Effector memory CD4-positive, alpha-beta T cell (primary cell): ENCODE data around the gene ISX.

Experiments used
- DNase-seq, 3 donors: peaks; one replicate each; pipeline ENCODE4 v3.0.0-alpha.2; 2020
- H3K27ac ChIP-seq: 2 replicates; pipeline ENCODE4 v1.7.0; 2013; ENCODE audit warnings: mild to moderate bottlenecking, low read length, moderate library complexity; ENCODE audit not compliant: insufficient read depth, poor library complexity, severe bottlenecking
- H3K27me3 ChIP-seq: replicated peaks from 2 replicates; pipeline ENCODE4 v1.7.0; 2013; ENCODE audit warnings: mild to moderate bottlenecking, low read length; ENCODE audit not compliant: insufficient read depth, control insufficient read depth, poor library complexity, severe bottlenecking
- H3K36me3 ChIP-seq: 2 replicates; pipeline ENCODE4 v1.7.0; 2013; ENCODE audit warnings: mild to moderate bottlenecking, low read length, moderate library complexity; ENCODE audit not compliant: control insufficient read depth, insufficient read depth
- H3K4me1 ChIP-seq: 2 replicates; pipeline ENCODE4 v1.7.0; 2013; ENCODE audit warnings: low read length, mild to moderate bottlenecking; ENCODE audit not compliant: control insufficient read depth, insufficient read depth, poor library complexity, severe bottlenecking
- H3K4me3 ChIP-seq: 2 replicates; pipeline ENCODE4 v1.7.0; 2013; ENCODE audit warnings: low read length, low read depth, mild to moderate bottlenecking; ENCODE audit not compliant: insufficient read depth, poor library complexity, severe bottlenecking
- H3K9me3 ChIP-seq: 2 replicates; pipeline ENCODE4 v1.7.0; 2013; ENCODE audit warnings: mild to moderate bottlenecking, low read length, moderate library complexity; ENCODE audit not compliant: control insufficient read depth

ISX gene

DNA sequence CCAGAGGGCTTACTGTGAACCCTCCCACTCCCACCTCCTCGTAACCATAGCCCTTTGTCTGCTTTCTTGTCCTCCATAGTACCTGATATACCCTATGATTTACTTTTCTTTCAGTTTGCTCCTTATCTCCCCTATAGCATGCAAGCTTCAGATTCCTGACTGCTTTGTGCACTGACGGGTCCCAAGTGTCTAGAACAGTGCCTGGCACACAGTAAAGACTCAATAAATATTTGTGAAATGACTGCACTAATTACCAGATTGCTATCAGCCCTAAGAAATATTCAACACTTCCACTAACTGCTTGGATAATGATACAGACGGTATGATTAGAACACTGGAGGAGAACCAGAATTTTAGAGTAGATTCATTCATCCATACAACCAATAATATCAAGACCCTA lies 33.0 kb downstream of the ISX start:
- Histone ChIP-seq H3K27ac (no peak overlapping the region), H3K4me1 (no peaks in the 10 kb centered on the region), H3K4me3 (no peak overlapping the region), H3K36me3 (no peaks in the 10 kb centered on the region), H3K27me3 (no peaks in the 10 kb centered on the region), H3K9me3 (no peaks in the 10 kb centered on the region)
- no peak for DNase-seq

DNA sequence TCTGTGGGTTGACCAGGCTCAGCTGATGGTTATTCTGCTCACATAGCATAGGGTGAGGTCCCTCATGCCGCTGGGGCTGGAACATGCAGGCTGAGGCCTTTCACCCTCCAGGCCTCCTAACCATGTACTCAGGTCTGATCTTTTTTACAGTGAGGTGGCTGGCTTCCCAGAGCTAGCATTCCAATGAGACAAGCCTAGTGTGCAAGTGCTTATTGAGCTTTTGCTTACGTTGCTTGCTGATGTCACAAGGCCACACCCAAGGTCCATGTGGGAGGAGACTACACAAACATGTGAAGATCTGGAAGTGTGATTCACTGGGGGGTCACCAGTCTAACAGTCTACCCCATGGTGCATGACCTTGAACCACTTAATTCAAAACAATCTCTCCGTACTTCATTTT lies 33.9 kb downstream of the ISX start:
- Histone ChIP-seq H3K36me3 (no peaks in the 10 kb centered on the region), H3K27me3 (no peaks in the 10 kb centered on the region), H3K4me3 (no peak overlapping the region), H3K9me3 (no peaks in the 10 kb centered on the region), H3K4me1 (no peaks in the 10 kb centered on the region), H3K27ac (no peak overlapping the region)
- no peak for DNase-seq

DNA sequence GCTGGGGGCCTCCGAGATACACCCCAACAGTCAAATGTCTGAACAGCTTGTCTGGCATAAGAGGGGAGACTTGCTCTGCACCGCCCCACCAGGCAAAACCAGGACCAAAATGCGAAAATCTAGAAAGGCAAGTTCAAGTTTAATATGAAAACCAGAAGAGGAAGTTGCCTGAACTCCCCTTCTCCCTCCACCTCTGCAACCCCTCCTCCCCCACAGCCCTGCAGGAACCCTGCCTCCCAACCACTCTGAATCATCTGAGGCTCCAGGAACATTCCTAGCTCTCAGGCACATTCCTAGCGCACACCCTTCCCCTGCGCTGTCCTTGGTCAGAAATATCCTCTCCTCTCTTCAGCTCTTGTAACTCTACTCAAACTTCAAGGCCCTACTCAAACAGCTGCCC lies 36.7 kb downstream of the ISX start:
- H3K27ac ChIP-seq, result no peak overlapping the region
- H3K4me1 ChIP-seq, result no peaks in the 10 kb centered on the region
- H3K36me3 ChIP-seq, result no peaks in the 10 kb centered on the region
- no peak for DNase-seq
- H3K27me3 ChIP-seq, result no peaks in the 10 kb centered on the region
- no peaks in the 10 kb centered on the region for H3K9me3 ChIP-seq
- H3K4me3 ChIP-seq, result no peak overlapping the region

DNA sequence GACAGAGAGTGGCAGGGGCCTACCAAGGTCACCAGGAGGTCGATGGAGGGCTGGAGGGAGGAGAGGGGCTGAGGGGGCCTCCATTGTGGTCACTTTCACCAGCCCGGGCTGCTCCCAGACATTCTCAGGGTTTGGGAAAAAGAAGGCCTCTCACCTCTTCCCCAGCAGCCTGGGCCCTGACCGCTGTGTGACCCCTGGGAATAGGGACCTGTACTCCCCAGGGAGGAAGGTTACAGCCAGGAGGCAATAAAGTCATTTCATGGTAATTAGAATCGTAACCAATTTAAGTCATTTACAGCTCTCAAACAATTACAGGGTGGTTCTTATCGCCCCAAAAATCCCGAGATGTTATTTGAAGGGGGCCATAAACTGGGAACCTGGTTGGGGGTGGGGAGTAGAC lies 37.8 kb downstream of the ISX start:
- no peak overlapping the region for H3K4me3 ChIP-seq
- no peaks in the 10 kb centered on the region for H3K4me1 ChIP-seq
- no peaks in the 10 kb centered on the region for H3K9me3 ChIP-seq
- H3K27ac ChIP-seq, result no peak overlapping the region
- no peak for DNase-seq
- H3K27me3 ChIP-seq, result no peaks in the 10 kb centered on the region
- H3K36me3 ChIP-seq, result no peaks in the 10 kb centered on the region

DNA sequence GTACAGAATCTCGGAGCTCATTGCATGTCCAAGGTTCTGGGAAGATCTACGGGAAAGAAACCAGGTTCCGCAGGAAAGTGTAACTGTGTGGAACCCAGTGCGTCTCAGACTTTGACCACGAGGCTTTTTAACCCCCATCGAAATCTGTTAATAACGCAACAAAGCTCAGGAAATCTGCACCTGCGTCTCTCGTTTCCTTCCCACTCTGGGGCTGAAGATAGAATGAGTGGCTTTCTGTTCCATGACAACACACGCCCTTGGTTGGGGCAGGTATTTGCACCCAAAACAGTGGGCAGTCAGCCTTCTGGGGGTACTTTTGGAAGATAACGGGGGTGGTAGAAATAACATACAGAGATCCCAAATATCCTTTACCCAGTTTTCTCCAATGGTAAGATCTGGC lies 38.5 kb downstream of the ISX start:
- Histone ChIP-seq H3K27ac (no peak overlapping the region), H3K4me1 (no peaks in the 10 kb centered on the region), H3K27me3 (no peaks in the 10 kb centered on the region), H3K9me3 (no peaks in the 10 kb centered on the region), H3K36me3 (no peaks in the 10 kb centered on the region), H3K4me3 (no peak overlapping the region)
- no peak for DNase-seq

DNA sequence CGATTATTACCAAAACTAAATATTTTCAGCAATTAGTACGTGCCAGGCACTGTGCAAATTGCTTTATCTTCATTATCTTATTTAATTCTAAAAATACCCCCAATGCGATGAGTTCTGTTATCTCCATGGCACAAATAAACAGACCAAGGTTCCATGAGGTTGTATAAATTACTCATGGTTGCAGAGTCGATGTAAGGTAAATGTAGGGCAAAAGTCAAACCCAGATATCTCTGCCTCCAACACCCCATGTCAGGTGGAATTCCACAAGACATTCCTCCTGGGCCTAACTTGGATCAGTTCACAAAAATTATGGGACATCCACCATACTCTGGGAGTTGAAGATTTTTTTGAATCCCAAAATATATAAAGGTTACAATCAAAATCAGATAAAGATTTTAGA lies 43.7 kb downstream of the ISX start:
- H3K36me3 ChIP-seq, result no peaks in the 10 kb centered on the region
- H3K9me3 ChIP-seq, result no peaks in the 10 kb centered on the region
- H3K4me1 ChIP-seq, result no peaks in the 10 kb centered on the region
- no peak for DNase-seq
- no peaks in the 10 kb centered on the region for H3K27me3 ChIP-seq
- no peak overlapping the region for H3K27ac ChIP-seq
- H3K4me3 ChIP-seq, result no peak overlapping the region

DNA sequence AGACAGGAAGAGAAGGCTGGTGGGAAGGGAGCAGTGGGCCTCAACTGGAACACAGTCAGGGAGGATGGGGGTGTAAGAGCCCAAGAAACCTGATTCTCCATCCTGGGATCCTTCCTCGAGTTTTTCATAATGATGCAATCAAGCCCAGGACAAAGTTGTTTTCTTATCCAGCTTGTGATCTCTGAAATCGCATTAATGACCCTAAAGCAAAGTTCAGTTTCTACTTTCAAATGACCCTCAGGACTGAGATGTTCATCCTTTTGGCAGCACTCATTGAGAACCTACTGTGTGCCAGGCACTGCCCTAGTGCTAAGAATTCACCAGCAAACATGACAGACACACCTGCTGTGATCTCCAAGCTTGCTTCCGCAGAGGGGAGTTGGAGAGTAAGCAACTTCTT lies 45.3 kb downstream of the ISX start:
- no peaks in the 10 kb centered on the region for H3K9me3 ChIP-seq

DNA sequence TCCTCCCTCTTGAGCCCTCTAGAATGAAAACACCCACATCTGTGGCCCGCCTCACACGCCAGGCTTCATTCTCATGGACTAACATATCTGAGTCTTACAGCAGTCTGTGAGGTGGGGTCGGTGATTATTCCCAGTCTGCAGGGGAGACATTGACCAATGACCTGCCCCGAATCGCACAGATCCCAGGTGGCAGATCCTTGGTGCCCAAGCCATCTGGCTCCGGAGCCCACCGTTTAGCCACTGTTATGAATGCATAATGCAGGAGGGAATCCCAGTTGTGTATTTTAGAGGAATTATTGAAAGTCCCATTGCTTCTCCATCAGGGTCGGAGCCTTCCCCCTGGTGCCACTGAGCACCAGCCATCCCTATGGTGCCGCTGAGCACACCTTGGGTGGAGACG lies 47.4 kb downstream of the ISX start:
- no peaks in the 10 kb centered on the region for H3K27me3 ChIP-seq
- no peaks in the 10 kb centered on the region for H3K36me3 ChIP-seq
- H3K27ac ChIP-seq, result no peak overlapping the region
- H3K9me3 ChIP-seq, result no peaks in the 10 kb centered on the region
- no peak for DNase-seq
- H3K4me3 ChIP-seq, result no peak overlapping the region
- H3K4me1 ChIP-seq, result no peaks in the 10 kb centered on the region

More for the DNA sequence above, 45.3 kb downstream of the ISX start:
- Histone ChIP-seq H3K27ac (no peak overlapping the region), H3K27me3 (no peaks in the 10 kb centered on the region), H3K4me1 (no peaks in the 10 kb centered on the region), H3K36me3 (no peaks in the 10 kb centered on the region), H3K4me3 (no peak overlapping the region)
- no peak for DNase-seq

DNA sequence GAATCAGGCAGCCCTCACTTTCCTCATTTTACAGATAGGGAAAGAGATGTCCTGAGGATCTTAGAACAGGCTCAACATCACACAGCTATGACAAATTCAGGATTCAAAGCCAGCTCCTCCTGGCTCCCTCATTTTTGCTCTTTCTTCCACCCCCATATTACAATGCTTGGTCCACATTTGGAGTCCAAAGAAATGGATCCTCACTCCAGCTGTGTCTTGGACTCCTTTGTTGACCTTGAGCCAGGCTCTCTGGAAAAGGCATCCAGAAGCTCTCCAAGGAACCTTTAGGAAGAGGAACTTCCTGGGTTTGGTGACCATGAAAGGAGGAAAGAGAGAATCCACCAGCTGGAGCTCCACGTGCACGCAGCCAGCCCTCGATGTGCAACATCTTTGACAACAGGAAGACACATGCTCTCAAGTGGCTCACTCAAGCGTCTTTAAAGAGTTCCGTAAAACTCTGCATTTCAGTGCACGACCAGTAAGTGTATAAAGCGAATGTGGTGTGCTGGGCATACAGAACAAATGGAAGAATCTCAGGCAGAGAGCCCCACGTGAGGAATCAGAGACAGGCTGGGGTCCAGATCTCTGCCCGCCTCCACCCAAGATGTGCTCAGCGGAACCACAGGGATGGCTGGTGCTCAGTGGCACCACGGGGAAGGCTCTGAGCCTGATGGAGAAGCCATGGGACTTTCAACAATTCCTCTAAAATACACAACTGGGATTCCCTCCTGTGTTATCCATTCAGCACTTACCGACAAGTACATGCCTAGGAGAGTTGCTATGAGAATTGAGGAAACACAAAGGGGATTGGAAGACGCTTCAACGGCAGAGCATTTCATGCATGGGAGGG lies 48.4 kb downstream of the ISX start:
- Histone ChIP-seq H3K4me1 (no peaks in the 10 kb centered on the region), H3K27ac (no peak overlapping the region), H3K27me3 (no peaks in the 10 kb centered on the region), H3K36me3 (no peaks in the 10 kb centered on the region), H3K4me3 (no peak overlapping the region), H3K9me3 (no peaks in the 10 kb centered on the region)
- DNase-seq, result no peak

DNA sequence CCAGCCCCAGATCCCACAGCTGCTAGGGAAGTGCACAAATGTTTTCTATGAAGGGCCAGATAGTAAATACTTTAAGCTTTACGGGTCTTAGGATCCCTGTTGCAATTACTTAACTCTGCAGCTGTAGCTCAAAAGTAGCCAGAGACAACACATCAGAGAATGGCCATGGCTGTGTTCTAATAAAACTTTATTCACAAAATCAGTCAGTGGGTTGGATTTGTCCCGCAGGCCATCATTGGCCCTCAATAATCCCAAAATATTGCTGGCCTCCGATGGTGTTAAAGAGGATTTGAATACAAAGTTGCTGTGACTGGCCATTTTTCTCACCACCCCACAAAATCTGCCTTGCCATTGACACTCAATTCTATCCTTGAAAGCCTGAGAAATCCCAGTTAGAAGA lies 49.6 kb downstream of the ISX start:
- no peaks in the 10 kb centered on the region for H3K9me3 ChIP-seq
- H3K27ac ChIP-seq, result no peak overlapping the region
- no peaks in the 10 kb centered on the region for H3K4me1 ChIP-seq
- no peak overlapping the region for H3K4me3 ChIP-seq
- no peaks in the 10 kb centered on the region for H3K27me3 ChIP-seq
- no peaks in the 10 kb centered on the region for H3K36me3 ChIP-seq
- no peak for DNase-seq
